HCT116 (cell line): ENCODE data around the gene RNF7. TPM values are rescaled to one million over a fixed set of nuclear protein-coding genes. Genes with fewer than 3 reads are reported as not detected.

Experiments
- ATAC-seq: fragments of 200-7000 bp; cut with Tn5 transposase; 2 replicates; pipeline ENCODE4 v1.9.1; 2020; ENCODE audit warnings: mild to moderate bottlenecking, moderate library complexity
- BruUV-seq: library from RNA; stranded (reverse); fragments of 400-500 nt; replicated peaks from 2 replicates; lab custom pipeline; 2021; lab: Mats Ljungman, UMichigan
- CTCF ChIA-PET: fragments of 300-600 bp; sonication (Branson Sonifier 250); formaldehyde crosslinking; loops from one replicate; lab custom pipeline; 2021; ENCODE audit warnings: antibody characterized with exemption; lab: Charles Lee
- POLR2A ChIA-PET: fragments of 300-600, 350-600 bp; sonication (Branson Sonifier 250); formaldehyde crosslinking; loops from one replicate; lab custom pipeline; 2021; ENCODE audit warnings: antibody characterized with exemption; lab: Charles Lee
- RAD21 ChIA-PET, 2 experiments: fragments of 300-600 bp; sonication (Branson Sonifier 250); formaldehyde crosslinking; loops; one replicate each; lab custom pipeline; 2023; ENCODE audit warnings: low total read pairs in 2 of 2; ENCODE audit not compliant: uncharacterized antibody in 2 of 2, unreplicated experiment in 2 of 2, low non-redundant PET in 1 of 2; lab: Charles Lee
- DNase-seq: peaks from one replicate; pipeline ENCODE4 v3.0.0-alpha.2; 2010; ENCODE audit warnings: low read depth, low spot score
- H2AFZ ChIP-seq: fragments of 200-600 bp; shearing (Covaris generic), sonication (generic); 2 replicates; pipeline ENCODE4 v1.6.1; 2017; ENCODE audit warnings: low read depth, mixed run types, mixed read lengths, antibody characterized with exemption, low read length; ENCODE audit not compliant: poor library complexity, severe bottlenecking
- H3K27ac ChIP-seq: 2 replicates; pipeline ENCODE4 v1.5.1; 2012; ENCODE audit warnings: low read depth, low read length
- H3K27me3 ChIP-seq: fragments of 200-600 bp; sonication (generic); 2 replicates; pipeline ENCODE4 v1.6.1; 2016; ENCODE audit warnings: mixed run types, low read length, mixed read lengths; ENCODE audit not compliant: insufficient read depth
- H3K36me3 ChIP-seq, 2 experiments: fragments of 200-500 bp in 1 of 2; fragments of 200-600 bp in 1 of 2; sonication (Bioruptor generic) in 1 of 2; sonication (generic) in 1 of 2; 2 replicates each; pipeline versions ENCODE4 v1.5.1 to v1.6.1; 2014 to 2016; ENCODE audit warnings: low read length in 2 of 2, inconsistent platforms in 1 of 2, mixed read lengths in 1 of 2, mixed run types in 1 of 2; ENCODE audit not compliant: insufficient read depth in 2 of 2, control insufficient read depth in 1 of 2
- H3K4me1 ChIP-seq, 2 experiments: fragments of 200-600 bp in 1 of 2; sonication (generic) in 1 of 2; 2 replicates each; pipeline versions ENCODE4 v1.5.1 to v1.6.1; 2012 to 2017; ENCODE audit warnings: low read length in 2 of 2, inconsistent platforms in 1 of 2, mild to moderate bottlenecking in 1 of 2, mixed read lengths in 1 of 2, mixed run types in 1 of 2, moderate library complexity in 1 of 2; ENCODE audit not compliant: insufficient read depth in 2 of 2, control insufficient read depth in 1 of 2
- H3K4me2 ChIP-seq: fragments of 200-600 bp; sonication (generic); 2 replicates; pipeline ENCODE4 v1.6.1; 2017; ENCODE audit warnings: mixed run types, low read length, mixed read lengths
- H3K4me3 ChIP-seq, 2 experiments: fragments of 200-600 bp in 1 of 2; sonication (generic) in 1 of 2; replicated peaks in 1 of 2; 2 replicates each; pipeline ENCODE4 v1.5.1; 2011 to 2016; ENCODE audit warnings: low read length in 2 of 2, control low read depth in 1 of 2, low read depth in 1 of 2, mild to moderate bottlenecking in 1 of 2, mixed read lengths in 1 of 2, mixed run types in 1 of 2
- H3K79me2 ChIP-seq: fragments of 200-600 bp; sonication (generic); 2 replicates; pipeline ENCODE4 v1.6.1; 2017; ENCODE audit warnings: mild to moderate bottlenecking, mixed run types, low read length, moderate library complexity, mixed read lengths; ENCODE audit not compliant: insufficient read depth
- H3K9ac ChIP-seq: fragments of 200-600 bp; sonication (generic); 2 replicates; pipeline ENCODE4 v1.6.1; 2016; ENCODE audit warnings: low read length, mixed read lengths
- H3K9me2 ChIP-seq: fragments of 200-600 bp; sonication (generic), shearing (Covaris generic); 2 replicates; pipeline ENCODE4 v1.6.1; 2017; ENCODE audit warnings: mixed run types, mild to moderate bottlenecking, moderate library complexity; ENCODE audit not compliant: insufficient read depth
- H3K9me3 ChIP-seq, 2 experiments: fragments of 200-500 bp in 1 of 2; fragments of 200-600 bp in 1 of 2; sonication (Bioruptor generic) in 1 of 2; sonication (generic) in 1 of 2; 2 replicates each; pipeline ENCODE4 v1.6.1; 2014 to 2017; ENCODE audit warnings: low read length in 2 of 2, mixed read lengths in 2 of 2, inconsistent platforms in 1 of 2, low read depth in 1 of 2, mild to moderate bottlenecking in 1 of 2, mixed run types in 1 of 2, moderate library complexity in 1 of 2; ENCODE audit not compliant: control insufficient read depth in 1 of 2, insufficient read depth in 1 of 2
- H4K20me1 ChIP-seq: fragments of 200-600 bp; sonication (generic), shearing (Covaris generic); 2 replicates; pipeline ENCODE4 v1.6.1; 2017; ENCODE audit warnings: mixed run types, mild to moderate bottlenecking, moderate library complexity; ENCODE audit not compliant: insufficient read depth
- CBX3 ChIP-seq: IDR thresholded peaks from 2 replicates; pipeline ENCODE4 v1.6.1; 2012; ENCODE audit warnings: low read depth
- CEBPB ChIP-seq: IDR thresholded peaks from 2 replicates; pipeline ENCODE4 v1.6.1; 2012; ENCODE audit warnings: low read depth
- EZH2 ChIP-seq: fragments of 200-600 bp; sonication (generic); IDR thresholded peaks from 2 replicates; pipeline ENCODE4 v1.6.1; 2017; ENCODE audit warnings: antibody characterized with exemption, mixed run types
- JUND ChIP-seq: IDR thresholded peaks from 2 replicates; pipeline ENCODE4 v1.6.1; 2012
- TCF7L2 ChIP-seq: IDR thresholded peaks from 2 replicates; pipeline ENCODE4 v1.7.0; 2011; ENCODE audit warnings: borderline replicate concordance, inconsistent platforms; ENCODE audit not compliant: insufficient read depth, insufficient read length; ENCODE audit errors: extremely low read depth
- intact Hi-C: fragments of 100-400 bp; cut with micrococcal nuclease; formaldehyde crosslinking; loops from 2 replicates; pipeline ENCODE4 v1.10.0; 2022
- total RNA-seq: library from RNA; stranded (reverse); gene quantifications from one replicate; pipeline ENCODE4 v1.2.1, GENCODE V29; 2021; ENCODE audit not compliant: unreplicated experiment
- TF ChIP-seq, protein P1 (sequence below): IDR thresholded peaks from 2 replicates; pipeline ENCODE4 v1.6.1; 2012; ENCODE audit warnings: low read depth

RNF7 gene
- total RNA-seq, 1 experiment from 2014 or later, result 82.3 TPM

DNA sequence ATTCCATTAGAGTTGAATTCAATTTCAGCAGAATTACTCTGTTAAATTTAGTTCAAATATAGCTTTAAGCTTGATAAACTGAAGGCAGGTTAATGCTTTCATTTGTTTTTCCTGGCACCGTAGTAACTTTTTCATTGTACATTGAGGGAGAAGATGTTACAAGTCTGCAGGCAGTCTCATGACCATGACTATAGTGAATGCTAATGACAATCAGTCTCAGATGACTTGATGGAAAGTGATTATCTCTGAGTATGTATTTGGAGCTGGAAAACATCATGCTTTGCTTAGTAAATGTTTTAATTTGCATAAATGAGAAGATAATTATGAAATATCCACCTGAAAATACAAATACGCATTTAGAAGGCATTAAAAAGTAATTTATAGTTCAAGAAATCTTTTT is 16.0 kb upstream of the RNF7 start:
- intact Hi-C loops, result no loop called here
- H2AFZ ChIP-seq, result no peak overlapping the region
- H3K79me2 ChIP-seq, result no peaks in the 10 kb centered on the region
- no peak overlapping the region for H3K4me3 ChIP-seq
- POLR2A ChIA-PET, result no interaction called here
- no peaks in the 10 kb centered on the region for H3K9me2 ChIP-seq
- BruUV-seq, result no TSS peak
- no peak overlapping the region for H3K4me2 ChIP-seq
- DNase-seq (no peak), ATAC-seq (no peak)
- H3K4me1 ChIP-seq, result no peaks in the 10 kb centered on the region
- TF ChIP-seq EZH2 (no peak), JUND (no peak)
- H3K27me3 ChIP-seq, result no peaks in the 10 kb centered on the region
- H4K20me1 ChIP-seq, result no peaks in the 10 kb centered on the region
- no peaks in the 10 kb centered on the region for H3K9me3 ChIP-seq
- no peaks in the 10 kb centered on the region for H3K36me3 ChIP-seq
- RAD21 ChIA-PET, result no interaction called here
- no peak overlapping the region for H3K27ac ChIP-seq
- CTCF ChIA-PET, result no interaction called here
- H3K9ac ChIP-seq, result no peak overlapping the region

- ChIA-PET CTCF (no interaction called here), RAD21 (no interaction called here), POLR2A (no interaction called here)
- intact Hi-C loops, result no loop called here
- H3K9me2 ChIP-seq, result no peaks in the 10 kb centered on the region
- H3K4me3 ChIP-seq, result no peak overlapping the region
- no peaks in the 10 kb centered on the region for H4K20me1 ChIP-seq
- H3K27me3 ChIP-seq, result no peaks in the 10 kb centered on the region
- DNase-seq (no peak), ATAC-seq (no peak)
- H3K36me3 ChIP-seq, result no peaks in the 10 kb centered on the region
- H3K27ac ChIP-seq, result no peak overlapping the region
- H3K4me1 ChIP-seq, result no peaks in the 10 kb centered on the region
- no peaks in the 10 kb centered on the region for H3K79me2 ChIP-seq
- no peak overlapping the region for H2AFZ ChIP-seq
- H3K9me3 ChIP-seq, result no peaks in the 10 kb centered on the region
- no peak overlapping the region for H3K9ac ChIP-seq
- TF ChIP-seq TCF7L2, result no peak
- TF ChIP-seq CBX3, result no peak
- TF ChIP-seq CEBPB, result no peak
- TF ChIP-seq, protein P1, sequence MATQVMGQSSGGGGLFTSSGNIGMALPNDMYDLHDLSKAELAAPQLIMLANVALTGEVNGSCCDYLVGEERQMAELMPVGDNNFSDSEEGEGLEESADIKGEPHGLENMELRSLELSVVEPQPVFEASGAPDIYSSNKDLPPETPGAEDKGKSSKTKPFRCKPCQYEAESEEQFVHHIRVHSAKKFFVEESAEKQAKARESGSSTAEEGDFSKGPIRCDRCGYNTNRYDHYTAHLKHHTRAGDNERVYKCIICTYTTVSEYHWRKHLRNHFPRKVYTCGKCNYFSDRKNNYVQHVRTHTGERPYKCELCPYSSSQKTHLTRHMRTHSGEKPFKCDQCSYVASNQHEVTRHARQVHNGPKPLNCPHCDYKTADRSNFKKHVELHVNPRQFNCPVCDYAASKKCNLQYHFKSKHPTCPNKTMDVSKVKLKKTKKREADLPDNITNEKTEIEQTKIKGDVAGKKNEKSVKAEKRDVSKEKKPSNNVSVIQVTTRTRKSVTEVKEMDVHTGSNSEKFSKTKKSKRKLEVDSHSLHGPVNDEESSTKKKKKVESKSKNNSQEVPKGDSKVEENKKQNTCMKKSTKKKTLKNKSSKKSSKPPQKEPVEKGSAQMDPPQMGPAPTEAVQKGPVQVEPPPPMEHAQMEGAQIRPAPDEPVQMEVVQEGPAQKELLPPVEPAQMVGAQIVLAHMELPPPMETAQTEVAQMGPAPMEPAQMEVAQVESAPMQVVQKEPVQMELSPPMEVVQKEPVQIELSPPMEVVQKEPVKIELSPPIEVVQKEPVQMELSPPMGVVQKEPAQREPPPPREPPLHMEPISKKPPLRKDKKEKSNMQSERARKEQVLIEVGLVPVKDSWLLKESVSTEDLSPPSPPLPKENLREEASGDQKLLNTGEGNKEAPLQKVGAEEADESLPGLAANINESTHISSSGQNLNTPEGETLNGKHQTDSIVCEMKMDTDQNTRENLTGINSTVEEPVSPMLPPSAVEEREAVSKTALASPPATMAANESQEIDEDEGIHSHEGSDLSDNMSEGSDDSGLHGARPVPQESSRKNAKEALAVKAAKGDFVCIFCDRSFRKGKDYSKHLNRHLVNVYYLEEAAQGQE, result no peak
- H3K4me2 ChIP-seq, result no peak overlapping the region
- no TSS peak for BruUV-seq
These were observed 15.4 kb upstream of the RNF7 start for GRCh38 chr3:141722648-141723047.
